EH (cell line): ENCODE results near the gene WWC2.
A peak's percentile ranks its signal among the peaks of the same experiment; 100 is the strongest.
"Not testable (repeated sequence)": the region's sequence is repeated elsewhere in the genome, so short reads cannot be mapped to it uniquely, and the experiment has no call there.

Experiments
- DNase-seq: peaks from one replicate; pipeline ENCODE4 v3.0.0-alpha.2; 2015; ENCODE audit warnings: low read depth

The WWC2 gene

DNA sequence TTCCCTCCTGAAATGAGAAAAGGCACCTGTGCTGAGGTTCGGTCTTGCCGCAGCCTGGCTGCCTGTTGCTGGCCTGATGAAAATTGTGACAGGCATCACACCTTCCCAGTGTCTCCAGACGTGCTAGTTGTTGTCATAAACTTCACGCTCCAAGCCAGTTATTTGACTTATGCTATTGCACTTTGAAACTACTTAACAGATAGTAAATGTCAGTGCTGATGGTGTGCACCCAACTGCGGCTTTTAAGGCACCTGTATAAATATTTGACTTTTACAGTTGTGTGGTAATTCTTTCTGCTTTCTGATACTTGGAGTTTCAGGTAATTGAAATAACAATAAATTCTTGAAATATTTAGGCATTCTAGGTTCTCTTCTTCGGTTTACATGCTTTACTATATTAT is 1.8 kb downstream of the WWC2 start:
- no peak for DNase-seq

DNA sequence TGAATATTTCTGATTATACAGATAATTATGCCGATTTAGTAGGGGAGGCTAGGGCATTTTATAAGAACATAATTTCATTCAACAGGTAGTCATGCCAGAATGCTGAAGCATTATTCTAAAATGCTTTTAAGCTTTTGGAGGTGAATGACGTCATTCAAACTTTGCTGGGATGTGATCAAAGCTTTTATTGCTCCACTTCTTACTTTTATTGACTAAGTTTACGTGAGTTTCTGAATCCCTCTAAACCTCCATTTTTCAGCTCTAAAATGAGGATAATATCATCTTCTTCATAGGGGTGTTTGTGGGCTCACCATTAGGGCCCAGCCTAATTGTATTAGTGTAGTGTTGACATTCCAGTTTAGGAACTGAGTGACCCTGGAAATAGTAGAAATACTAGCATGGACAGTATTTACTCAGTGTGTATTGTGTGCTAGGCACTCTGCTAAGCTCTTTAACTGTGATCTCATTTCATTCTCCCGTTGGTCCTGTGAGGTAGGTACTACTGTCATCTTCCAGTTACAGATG is 3.0 kb downstream of the WWC2 start:
- no peak for DNase-seq

DNA sequence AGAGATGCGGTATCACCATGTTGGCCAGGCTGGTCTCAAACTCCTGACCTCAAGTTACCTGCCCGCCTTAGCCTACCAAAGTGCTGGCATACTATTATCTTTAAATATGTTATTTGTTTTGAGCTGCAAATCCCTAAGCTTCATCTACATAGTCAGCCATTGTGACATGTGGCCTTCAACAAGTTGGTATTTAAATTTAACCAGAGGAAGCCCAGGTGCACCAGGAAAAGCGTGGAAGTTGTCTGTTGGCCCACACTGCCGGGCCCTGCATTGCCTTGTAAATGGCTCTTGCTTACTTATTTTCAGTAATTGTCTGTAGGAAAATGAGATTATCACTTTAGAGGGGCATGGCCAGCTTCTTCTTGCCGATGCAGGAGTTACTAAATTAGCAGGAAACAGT is 6.0 kb downstream of the WWC2 start:
- DNase-seq: no peak

DNA sequence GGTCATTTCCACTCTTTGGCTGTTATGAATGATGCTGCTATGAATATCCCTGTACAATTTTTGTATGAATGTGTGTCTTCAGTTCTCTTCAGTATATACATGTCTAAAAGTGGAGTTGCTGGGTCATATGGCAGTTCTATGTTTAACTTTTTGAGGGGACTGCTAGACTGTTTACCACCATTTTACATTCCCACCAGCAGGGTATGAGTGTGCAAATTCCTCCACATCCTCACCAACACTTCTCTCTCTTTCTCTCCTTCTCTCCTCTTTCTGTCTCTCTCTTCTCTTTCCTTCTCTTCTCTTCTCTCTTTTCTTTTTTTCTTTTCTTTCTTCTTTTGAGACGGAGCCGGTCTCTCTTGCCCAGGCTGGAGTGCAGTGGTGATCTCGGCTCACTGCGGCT is 7.8 kb downstream of the WWC2 start:
- DNase-seq: peak; percentile 51

DNA sequence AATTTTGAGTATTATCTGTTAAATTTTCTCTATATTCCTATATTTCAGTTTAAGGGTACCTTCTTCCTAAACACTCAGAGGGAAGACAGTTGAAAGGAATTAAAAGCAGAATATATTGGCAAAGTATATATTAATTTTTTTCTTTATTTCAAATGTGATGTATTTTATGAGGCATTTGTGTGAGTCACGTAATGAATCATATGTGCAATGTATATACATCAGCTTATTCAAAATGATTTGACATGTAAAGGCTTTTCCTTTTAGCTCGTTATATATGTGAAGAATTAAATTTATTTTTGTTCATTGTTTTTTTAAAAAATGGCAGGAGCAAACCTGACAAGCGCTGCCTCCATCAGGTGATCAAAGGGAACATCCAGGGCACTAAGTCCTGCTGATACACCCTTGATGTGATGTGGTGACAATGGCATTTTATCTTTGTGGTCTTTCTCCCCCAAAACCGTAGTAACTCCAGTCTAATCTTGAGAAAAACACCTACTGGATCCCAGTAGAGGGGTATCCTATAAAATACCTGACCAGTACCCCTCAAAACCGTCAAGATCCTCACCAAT is 8.9 kb downstream of the WWC2 start:
- DNase-seq: no peak

DNA sequence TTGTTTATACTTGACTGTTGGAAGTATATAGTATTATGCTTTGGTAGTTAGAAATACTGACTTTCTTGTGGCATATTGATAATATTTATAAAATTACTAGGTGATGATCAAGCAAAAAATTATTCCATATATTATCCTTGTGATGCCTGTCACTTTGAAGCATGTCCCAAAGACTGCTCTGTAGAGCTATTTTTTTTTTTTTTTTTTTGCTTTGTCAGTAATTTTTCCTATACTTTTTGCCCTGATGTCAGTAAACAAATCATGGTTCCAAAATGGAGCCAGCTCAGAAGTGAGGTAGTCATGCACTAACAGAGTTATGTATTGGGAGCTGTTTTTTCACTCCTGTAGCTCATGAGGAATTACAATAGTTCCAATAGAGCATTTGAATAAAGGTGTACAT is 11.2 kb downstream of the WWC2 start:
- no peak for DNase-seq

DNA sequence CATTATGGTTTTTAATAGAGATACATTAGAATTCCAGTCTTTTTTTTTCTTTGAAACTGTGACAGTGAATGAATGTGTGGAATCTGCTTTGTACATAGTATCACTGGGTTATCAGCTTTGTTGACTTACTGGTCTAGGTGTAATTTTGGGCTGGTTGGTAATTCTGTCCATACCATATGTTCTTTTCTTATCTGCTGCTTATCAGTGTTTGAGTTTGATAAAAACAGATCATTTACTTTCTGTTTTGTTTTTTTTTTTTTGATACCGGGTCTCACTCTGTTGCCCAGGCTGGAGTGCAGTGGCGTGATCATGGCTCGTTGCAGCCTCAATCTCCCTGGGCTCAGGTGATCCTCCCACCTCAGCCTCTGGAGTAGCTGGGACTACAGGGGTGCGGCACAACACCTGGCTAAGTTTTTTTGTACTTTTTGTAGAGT is 12.4 kb downstream of the WWC2 start:
- no peak for DNase-seq

DNA sequence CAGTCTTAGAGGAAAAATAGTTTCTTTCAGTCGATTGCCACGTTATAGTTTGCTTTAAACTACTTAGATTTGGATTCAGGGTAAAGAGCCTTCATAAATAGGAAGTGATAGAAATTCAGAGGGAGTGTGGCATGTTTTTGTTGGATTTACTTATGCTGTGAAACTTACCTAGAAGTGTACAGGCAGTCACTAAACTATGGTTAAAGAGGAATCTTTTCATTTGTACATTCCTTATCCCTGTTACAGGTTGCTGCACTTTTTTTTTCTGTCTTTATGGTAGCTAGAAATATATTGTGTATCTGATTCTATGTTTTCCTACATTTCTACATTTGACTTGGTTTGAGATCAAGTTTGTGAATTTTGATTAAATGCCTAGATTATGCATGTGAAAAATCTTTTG is 19.1 kb downstream of the WWC2 start:
- DNase-seq: no peak

DNA sequence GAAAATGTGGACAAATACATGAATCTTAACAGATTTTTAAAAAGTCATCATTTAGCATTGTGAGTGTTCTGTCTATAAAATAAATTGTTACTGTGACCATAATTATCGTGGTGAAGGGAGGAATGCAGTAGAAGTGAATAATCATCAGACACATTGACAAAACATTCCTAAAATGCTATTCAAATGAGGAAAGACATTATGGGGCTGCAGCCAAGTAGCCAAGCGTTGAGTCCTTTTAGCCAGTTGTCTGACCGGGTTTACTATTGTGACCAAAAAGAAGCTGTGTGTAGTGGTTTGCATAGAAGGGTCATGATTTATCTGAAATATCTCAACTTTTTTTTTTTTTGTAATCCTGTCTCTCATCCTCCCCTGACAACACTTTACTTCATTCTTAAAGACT is 19.5 kb downstream of the WWC2 start:
- DNase-seq: peak; percentile 96

DNA sequence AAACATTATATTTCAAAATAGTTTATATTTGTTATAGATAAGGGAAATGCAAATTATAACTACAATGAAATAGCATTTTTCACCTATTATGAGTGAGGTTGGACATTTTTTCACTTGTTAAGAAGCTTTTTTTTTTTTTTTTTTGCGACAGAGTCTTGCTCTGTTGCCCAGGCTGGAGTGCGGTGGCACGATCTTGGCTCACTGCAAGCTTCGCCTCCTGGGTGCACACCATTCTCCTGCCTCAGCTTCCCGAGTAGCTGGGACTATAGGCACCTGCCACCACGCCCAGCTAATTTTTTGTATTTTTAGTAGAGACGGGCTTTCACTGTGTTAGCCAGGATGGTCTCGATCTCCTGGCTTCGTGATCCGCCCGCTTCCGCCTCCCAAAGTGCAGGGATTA is 22.6 kb downstream of the WWC2 start:
- DNase-seq: not testable (repeated sequence)

DNA sequence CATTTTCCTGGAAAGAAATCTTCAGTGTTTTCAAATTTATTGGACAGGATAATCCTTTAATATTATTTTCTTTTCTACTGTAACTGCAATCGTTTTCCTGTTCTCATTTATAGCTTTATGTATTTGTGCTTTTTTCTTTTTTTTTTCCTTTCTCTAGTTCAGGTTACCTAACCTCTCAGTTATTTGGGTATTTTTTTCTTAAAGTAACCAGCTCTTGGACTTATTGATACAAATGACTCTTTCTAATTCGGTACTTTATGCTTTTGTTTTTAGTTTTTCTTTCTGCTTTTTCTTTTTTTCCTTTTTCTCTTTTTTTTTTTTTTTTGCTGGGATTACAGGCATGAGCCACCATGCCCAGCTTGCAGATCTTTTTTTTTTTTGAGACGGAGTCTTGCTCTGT is 25.2 kb downstream of the WWC2 start:
- DNase-seq: no peak

DNA sequence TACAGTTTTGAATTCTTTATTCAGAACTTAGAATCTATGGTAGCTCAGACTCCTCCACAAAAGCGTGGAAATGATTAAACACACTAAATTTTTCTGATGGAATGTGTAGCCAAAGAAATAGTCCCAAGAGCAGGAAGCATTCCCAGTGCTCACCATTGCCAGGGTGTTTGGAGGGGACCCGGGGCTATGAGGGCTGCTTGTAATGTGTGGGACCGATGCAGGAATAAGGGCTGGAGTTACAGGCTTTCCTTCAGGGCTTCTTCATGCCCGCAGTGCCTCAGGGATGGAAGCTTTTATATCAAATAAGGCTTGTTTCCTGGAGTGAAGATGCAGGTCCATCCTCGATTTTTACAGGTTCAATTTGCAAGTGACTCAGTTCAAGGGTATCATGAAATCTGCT is 25.8 kb downstream of the WWC2 start:
- DNase-seq: no peak

DNA sequence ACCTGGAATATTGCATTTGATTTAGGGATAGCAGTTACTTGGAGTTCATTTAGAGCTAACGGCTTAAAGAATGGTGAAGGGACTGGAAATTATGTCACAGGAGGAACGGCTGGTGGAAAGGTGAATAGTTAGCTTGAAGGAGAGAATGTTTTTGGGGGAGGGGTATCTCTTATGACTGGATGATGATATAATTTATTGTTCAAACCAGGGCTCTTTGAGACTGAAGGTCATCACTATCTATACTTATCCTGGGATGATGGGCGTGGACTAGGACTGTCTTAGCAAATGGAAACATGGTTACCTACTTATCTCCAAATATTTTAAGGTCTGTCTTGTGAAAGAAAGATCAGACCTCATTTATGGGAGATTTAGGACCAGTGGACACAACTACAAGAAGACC is 30.1 kb downstream of the WWC2 start:
- DNase-seq: no peak

DNA sequence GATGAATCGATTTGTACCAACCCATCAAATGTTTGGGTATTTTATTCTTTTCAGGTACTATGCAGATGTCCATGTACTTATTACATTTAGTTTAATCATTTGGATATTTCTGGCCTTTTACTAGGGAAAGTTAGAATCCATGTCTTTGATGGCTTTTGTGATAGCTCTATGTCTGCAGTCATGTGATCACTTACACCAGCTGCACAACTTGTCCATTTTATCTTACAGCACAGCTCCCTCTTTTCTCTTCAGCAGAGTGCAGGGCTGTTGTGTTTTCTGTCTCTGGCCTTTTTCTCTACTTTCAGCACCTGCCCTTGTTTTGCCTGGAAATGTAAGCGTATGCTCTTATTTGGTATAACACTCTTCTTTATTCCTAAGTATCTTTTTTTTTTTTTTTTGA is 30.6 kb downstream of the WWC2 start:
- no peak for DNase-seq

DNA sequence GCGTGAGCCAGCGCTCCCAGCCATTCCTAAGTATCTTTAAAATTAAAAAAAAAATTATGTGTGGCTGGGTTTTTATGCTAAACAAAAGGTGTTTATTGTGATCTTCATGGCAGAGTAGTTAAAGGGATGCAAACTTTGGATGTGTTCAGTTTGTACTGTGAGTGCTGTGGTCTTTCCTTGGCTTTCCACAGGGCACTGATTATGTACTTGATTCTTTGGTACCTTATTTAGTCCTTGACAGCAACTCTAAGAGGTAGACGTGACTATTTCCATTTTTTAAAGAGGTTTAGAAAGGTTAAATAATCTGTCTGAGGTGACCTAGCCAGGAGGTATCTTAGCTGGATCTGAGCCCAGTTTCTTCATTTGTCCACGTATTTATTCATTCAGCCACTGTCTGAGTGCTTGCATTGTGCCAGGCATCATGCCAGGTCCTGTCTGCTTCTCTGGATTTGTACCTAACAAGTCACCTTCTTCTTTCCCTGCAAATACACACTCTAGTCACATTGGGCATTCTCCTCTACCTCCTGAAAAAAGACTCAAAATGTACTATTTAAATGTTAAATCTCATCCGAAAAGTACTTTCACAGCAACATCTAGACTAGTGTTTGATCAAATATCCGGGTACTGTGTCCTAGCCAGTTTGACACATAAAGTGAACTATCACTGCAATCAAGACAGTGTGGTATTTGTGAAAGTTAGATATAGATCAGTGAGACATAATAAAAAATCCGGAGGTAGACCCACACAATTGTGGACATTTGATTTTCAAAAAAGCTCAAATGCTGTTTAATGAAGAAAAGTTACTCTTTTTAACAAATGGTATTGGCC is 31.5 kb downstream of the WWC2 start:
- DNase-seq: peak; percentile 53

DNA sequence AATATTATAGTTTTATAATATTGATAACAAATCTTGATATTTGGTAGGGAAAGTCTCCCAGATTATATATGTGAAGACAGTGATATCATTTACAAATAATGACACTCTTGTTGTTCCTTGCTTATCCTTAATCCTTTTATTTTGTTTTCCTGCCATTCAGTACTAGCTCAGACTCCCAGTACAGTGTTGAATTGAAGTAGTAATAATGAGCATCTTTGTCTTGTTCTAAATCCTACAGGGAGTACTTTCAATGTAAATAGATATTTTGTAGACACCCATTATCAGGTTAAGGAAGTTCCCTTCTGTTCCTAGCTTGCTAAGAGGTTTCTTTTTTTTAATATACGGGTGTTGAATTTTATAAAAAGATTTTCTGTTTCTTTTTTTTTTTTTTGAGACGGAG is 33.0 kb downstream of the WWC2 start:
- DNase-seq: no peak

DNA sequence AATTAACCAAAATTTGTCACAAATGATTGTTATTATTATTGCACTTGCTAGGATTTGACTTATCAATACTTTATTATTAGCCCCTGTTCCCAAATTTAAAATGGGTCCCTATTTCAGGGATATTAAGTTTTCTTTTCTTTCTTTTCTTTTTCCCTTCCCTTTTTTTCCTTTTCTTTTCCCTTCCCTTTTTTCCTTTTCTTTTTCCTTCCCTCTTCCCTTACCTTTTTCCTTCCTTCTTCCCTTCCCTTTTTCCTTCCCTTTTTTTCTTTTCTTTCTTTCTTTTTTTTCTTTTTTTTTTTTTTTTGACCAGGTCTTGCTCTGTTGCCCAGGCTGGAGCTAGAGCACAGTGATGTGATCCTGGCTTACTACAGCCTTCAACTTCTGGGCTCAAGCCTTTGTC is 33.8 kb downstream of the WWC2 start:
- no peak for DNase-seq

DNA sequence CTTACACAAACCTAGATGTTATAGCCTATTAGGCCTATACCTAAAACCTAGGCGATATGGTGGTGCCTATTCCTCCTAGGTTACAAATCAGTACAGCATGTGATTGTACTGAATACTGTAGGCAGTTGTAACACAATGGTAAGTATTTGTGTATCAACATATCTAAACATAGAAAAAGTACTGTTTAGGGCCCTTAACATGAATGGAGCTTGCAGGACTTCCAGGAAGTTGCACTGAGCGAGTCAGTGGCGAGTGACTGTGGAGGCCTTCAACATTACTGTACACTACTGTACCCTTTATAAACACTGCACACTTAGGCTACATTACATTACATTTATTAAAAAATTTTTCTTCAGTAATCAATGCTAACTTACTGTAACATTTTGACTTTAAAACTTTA is 37.8 kb downstream of the WWC2 start:
- DNase-seq: peak; percentile 63

DNA sequence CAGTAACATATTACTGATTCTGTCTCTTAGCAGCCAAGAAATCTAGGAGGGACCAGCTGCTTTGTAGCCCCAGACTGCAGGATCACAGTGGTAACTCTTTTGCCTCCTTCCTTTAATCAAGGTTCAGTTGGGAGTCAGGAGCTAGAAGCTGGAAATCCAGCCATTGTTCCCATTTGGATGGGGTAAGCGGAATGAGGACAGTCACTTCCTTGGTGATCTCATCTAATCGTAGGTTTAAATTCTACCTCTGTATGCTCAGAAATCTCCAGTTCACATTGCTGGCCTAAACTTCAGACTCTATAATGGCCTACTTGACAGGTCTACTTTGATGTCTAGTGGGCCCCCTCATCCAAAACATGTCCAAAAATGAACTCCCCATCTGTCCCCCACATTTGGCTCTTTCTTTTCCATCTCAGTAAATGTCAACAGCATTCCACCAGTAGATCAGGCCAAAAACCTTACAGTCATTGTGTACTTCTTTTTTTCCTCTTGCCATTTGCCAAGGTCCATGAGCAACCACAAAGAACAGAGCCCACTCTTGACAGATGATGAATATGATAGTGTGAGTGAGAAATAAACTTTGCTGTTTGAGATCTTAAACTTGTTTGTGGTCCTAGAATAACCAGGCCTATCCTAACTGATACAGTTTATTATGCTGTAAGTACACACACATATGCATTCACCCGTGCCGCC is 40.1 kb downstream of the WWC2 start:
- no peak for DNase-seq

DNA sequence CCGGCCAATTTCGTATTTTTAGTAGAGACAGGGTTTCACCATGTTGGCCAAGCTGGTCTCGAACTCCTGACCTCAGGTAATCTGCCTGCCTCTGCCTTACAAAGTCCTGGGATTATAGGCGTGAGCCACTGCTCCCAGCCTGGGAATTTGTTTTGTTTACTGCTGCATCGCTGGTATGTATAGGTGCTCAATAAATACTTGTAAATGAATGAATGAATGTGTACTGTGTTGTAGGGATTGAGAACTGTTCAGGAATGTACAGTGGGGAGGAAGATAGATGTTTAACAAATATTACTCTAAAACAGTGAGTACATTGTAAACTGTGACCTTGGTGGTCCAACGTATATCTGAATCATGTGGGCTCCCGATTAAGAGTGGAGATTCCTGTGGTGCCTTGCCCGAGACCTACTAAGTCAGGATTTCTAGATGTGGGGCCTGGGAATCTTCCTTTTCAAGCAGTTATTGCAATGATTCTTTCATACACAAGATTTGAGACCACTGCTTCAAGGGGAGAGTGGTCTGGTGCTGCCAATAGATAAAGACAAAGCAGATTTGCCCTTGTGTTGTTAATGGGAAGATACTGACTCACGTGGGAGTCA is 41.0 kb downstream of the WWC2 start:
- no peak for DNase-seq

DNA sequence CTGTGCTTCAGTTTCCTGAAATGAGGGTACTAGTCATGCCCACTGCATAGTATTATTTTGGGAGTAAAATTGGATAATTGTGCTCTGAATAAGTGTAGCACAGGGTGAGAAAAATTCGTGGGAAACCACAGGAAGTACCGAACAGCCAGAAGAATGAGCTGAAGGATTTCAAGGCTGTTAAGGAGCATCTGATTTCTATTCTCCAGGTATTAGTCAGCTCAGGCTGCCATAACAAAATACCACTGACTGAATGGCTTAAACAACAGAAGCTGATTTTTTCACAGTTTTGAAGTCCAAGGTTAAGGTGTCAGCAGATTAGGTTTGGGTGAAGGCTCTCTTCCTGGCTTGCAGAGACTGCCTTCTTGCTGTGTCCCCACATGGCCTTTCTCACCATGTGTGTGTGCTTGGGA is 41.9 kb downstream of the WWC2 start:
- DNase-seq: peak; percentile 92

DNA sequence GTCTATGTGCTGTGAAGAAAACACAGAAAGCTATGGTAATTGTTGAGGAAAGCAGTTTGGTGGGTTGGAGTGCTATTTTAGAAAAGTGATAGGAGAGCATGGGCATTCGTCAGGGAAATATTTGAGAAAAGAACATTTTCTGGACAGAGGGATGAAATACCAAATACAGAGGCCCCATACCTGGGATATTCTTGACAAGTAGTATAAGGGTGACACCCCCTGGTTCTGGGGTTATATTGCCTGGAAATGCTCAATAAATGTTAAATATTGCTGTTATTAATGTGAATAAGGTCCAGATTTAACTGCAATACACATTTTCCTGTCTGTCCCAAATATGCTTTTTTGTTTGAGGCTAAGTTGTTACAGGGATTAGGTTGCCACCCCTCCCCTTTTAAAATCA is 42.9 kb downstream of the WWC2 start:
- no peak for DNase-seq
